Fibroblast of skin of back (primary cell): ENCODE measurements around the gene NCOA3.
"Not testable (repeated sequence)": the region's sequence is repeated elsewhere in the genome, so short reads cannot be mapped to it uniquely, and the experiment has no call there.

Source experiments
- DNase-seq: peaks from one replicate; pipeline ENCODE4 v3.0.0-alpha.2; 2013

NCOA3 gene

GRCh38 chr20:47501116-47501481, 588 bp upstream of the NCOA3 start:
- DNase-seq: no peak

DNA sequence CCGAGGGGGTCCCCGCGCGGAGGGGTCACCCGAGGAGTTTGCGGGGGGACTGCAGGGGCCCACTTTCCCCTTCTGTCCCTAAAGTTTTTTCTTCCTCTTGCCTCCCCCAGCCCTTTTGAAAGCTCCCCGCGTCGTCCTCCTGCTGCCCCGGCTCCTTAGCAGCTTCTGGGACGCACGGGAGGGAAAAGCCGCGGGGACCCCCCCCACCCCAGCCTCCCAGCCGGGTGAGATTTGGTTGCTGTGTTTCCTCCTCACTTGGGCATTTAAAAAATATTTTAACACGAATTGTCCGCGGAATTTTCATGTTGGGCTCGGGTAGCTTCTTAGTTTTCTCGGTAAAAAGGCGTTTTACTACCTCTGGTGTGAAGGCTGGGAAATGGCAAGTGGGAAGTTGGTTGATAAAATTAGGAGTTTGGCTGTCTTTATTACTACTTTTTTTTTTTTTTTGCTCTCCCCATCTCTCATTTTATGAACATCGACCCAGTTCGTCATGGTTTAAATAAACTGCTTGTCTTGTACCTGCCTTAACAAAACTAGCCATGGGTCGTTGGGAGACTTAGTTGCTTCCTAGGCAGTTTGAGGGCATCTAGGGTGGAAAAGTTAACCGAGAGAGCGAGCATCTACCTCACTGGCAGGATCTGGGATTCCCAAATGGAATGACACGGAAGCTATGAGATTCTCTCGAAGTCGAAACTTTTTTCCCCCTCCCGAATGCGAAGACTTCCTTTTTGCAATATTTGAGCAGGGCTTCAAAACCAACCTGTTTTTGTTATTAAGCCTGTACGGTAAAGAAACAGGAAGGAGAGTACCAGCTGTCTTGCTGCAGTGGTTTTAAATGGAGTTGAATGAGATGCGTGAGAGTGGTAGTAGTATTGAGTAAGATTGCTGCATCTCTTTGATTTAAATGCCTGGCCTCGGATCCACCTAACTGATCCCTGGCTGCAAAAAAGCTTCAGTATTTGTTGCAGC, 868 bp downstream of the NCOA3 start:
- DNase-seq: peak; percentile 43

DNA sequence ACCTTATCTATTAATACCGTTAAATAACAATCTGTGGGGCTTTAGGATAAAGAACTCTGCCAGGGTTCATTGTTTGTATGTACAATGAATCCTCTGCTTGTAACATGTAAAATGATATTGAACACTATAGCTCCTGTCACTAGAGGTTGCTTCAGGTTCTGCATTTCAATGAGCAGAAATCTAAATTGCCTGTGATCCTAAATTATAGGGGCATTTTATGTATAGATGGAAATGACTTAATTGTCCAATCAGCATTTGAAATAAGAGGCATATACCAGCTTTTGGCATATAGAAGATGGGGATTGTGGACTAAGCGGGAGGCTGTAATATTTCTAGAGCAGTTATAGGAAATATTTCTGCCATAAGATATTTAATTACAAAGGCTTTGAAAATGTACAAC, 2.0 kb downstream of the NCOA3 start:
- no peak for DNase-seq

DNA sequence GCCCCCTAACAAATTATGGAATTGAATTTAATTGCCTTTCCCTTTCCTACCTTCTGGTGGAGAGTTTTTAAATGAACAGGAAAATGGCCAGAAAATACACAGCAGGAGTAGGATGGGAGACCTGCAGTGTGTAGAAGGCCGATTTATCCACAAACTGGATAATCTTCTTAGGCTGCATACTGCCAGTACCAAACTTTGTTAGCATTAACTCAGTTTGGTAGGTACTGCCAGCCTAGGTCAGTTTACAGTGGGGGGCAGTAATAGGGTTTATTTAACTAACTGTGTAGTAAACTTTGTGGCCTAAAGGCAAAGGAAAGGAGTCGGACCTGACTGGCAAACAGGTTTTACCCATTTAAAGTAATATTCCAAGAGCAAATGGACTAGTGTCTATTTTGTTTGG, 4.6 kb downstream of the NCOA3 start:
- no peak for DNase-seq

DNA sequence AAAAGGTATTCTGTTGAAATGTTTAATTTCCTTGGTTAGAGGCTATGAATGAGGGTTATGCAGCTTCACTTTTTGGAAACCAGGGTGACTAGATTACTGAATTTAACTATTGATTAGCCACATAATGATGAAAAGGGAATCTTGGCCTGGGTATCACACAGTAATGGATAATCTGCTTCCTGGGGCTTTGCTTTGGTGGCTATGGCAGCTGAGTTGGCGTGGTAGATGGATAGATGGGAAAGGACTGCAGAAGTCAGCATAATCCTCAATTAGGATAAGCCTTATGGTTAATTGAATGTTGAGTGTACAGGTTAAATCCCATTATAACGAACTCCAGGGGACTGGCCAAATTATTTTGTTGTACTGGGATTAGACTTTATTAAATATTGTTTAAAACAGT, 5.2 kb downstream of the NCOA3 start:
- no peak for DNase-seq

GRCh38 chr20:47507275-47507981, 5.7 kb downstream of the NCOA3 start:
- not testable (repeated sequence) for DNase-seq

- DNase-seq: no peak
Observed at GRCh38 chr20:47508278-47508677, 6.6 kb downstream of the NCOA3 start.

GRCh38 chr20:47509104-47509661, 7.5 kb downstream of the NCOA3 start:
- no peak for DNase-seq

- DNase-seq: no peak
Observed at GRCh38 chr20:47509685-47510084, 8.0 kb downstream of the NCOA3 start.

DNA sequence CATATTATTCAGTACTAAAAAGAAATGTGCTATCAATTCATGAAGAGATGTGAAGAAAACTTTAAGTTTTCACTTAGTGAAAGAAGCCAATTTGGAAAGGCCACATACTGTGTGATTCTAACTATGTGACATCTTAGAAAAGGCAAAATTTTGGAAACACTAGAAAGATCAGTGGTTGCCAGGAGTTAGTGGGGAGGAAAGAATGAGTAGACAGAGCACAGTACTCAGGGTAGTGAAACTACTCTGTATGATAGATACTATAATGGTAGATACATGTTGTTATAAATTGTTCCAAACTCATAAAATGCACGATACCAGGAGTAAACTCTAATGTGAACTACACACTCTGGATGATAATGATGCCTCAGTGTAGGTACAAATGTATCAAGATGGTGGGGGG, 14.2 kb downstream of the NCOA3 start:
- no peak for DNase-seq

GRCh38 chr20:47521059-47521808, 19.5 kb downstream of the NCOA3 start:
- DNase-seq: no peak

DNA sequence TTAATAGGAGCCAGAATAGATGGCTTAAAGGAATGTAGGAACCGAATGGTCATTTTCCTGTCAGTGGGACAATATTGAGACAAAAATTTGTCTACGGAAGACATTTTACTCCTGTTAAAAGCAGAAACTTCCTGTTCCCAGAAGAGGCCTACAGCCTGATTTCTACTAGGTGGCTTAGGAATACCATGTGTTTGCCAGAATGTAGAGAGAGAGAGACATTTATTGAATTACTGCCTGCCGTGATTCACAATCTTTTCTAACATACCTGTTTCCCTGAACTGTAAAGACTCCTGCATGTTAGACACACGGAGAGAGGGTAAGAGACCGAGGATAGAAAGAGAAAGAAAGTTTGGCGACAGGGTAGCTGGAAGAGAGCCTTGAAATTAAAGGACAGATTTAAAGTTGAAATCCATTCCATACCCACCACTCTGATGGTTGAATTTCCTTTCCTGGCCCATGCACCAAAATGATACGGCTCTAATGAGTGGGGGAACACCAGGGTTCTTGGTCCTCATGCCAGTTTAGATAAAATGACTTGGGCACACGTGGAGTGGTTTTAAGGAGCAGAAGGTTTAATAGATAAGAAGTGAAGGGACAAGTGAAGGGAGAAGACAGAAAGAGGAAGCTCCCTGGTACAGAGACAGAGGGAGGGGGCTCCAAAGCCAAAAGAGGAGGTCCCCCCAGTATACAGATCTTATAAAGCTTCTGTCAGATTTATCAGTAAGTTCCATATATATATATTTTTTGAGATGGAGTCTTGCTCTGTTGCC, 22.5 kb downstream of the NCOA3 start:
- DNase-seq: no peak

- no peak for DNase-seq
Observed at GRCh38 chr20:47527004-47527800, 25.5 kb downstream of the NCOA3 start.

- DNase-seq: peak; percentile 45
Observed at GRCh38 chr20:47529840-47530239, 28.2 kb downstream of the NCOA3 start.

- no peak for DNase-seq
Observed at GRCh38 chr20:47531458-47531857, 29.8 kb downstream of the NCOA3 start.

GRCh38 chr20:47532002-47532401, 30.3 kb downstream of the NCOA3 start:
- no peak for DNase-seq

GRCh38 chr20:47533518-47534062, 31.9 kb downstream of the NCOA3 start:
- DNase-seq: no peak

GRCh38 chr20:47534405-47534804, 32.7 kb downstream of the NCOA3 start:
- DNase-seq: no peak

DNA sequence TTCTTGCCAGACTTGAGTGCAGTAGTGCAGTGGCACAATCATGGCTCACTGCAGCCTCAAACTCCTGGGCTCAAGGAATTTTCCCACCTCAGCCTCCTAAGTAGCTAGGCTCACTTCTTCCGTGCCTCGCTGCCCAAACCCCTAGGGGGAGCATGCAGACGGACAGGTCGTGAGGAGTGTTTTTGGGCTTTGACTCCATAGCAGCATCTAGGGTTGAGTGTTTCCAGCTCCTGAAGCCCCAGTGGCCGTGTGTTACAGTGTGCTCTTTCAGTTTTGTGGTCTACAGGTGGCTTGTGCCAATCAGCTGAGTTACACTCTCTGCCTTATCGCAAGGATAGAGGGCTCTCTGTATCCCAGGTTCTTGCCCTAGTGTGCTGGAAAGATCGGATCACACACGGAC, 33.4 kb downstream of the NCOA3 start:
- no peak for DNase-seq

DNA sequence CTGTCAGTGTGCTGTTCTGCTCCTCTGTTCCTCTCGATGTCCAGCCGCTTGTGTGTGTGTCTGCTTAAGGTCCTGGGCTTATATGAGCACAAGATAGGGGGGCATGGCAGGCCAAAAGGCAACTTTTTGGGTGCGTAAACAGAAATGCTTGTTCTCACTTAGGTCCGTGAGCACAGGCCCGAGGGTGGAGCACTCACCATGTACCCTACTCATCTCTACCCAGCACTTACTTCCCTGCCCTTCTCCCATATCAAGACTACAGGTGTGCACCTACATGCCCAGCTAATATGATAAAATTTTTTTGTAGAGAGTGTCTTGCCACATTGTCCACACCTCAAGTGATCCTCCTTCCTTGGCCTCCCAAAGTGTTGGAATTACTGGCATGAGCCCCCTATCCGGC, 34.3 kb downstream of the NCOA3 start:
- no peak for DNase-seq
